ENCODE measurements around the gene CUX1. TPM values are rescaled to one million over a fixed set of nuclear protein-coding genes. Genes with fewer than 3 reads are reported as not detected.
A peak's percentile ranks its signal among the peaks of the same experiment; 100 is the strongest.

CUX1 gene
- total RNA-seq, 4 donors from 2014 or later, result 64.1 to 142 (median 111) TPM

DNA sequence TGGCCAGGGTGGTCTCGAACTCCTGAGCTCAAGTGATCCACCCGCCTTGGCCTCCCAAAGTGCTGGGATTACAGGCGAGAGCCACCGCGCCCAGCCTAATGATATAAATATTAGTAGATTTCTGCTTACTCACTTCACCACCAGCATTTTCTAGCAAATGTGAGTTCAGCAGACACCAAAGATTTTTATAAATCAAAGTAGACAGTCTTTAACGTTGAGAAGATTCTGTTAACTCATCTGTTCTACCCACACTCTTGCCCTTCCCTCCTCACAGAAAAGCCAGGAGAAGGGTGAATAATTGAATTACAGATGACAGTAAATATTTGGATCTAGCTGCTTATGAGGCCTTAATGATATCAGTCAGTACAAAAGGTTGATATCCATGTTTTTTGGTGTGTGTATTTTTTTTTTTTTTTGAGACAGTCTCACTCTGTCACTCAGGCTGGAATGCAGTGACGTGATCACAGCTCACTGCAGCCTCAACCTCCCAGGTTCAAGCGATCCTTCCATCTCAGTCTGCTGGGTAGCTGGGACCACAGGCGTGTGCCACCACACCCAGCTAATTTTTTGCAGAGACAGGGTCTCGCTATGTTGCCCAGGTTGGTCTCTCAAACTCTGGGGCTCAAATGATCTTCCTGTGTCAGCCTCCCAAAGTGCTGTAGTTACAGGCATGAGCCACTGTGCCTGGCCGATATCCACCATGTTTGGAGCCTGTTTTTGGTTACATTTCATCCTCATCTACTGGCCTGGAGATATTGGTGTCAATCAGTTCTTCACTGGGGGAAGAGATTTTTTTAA is 120.5 kb downstream of the CUX1 start:
- no peak overlapping the region for H3K27ac ChIP-seq

DNA sequence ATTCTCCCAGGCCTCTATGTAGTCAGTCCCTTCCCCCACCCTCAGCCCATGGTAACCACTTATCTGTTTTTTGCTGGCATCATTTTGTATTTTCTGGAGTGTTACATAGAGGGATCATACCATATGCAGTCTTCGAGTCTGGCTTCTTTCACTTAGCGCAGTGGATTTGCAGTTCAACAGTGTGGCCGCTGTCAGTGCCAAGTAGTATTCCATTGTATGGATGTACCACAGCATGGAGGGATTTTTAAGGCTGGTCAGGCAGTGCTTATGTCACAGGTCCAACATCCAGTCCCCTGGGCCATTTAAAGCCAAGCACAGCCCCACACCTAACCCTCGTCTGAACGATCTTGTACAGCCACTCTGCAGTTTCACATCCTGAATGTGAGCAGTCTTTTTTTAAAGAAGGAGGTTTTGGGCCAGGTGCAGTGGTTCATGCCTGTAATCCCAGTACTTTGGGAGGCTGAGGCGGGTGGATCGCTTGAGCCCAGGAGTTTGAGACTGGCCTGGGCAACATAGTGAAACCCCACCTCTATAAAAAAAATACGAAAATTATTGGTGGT is 121.8 kb downstream of the CUX1 start:
- H3K4me3 ChIP-seq, result no peak overlapping the region
- H3K4me1 ChIP-seq, result peaks cover 3 to 63% (median 6%) of the 10 kb centered on the region in 4 donors
- no peaks in the 10 kb centered on the region for H3K36me3 ChIP-seq
- H3K27ac ChIP-seq, result no peak overlapping the region
- peak in 1 of 3 donors; percentile 5 for DNase-seq
- H3K9me3 ChIP-seq, result no peaks in the 10 kb centered on the region
- no peaks in the 10 kb centered on the region for H3K27me3 ChIP-seq
- TF ChIP-seq, protein P1, sequence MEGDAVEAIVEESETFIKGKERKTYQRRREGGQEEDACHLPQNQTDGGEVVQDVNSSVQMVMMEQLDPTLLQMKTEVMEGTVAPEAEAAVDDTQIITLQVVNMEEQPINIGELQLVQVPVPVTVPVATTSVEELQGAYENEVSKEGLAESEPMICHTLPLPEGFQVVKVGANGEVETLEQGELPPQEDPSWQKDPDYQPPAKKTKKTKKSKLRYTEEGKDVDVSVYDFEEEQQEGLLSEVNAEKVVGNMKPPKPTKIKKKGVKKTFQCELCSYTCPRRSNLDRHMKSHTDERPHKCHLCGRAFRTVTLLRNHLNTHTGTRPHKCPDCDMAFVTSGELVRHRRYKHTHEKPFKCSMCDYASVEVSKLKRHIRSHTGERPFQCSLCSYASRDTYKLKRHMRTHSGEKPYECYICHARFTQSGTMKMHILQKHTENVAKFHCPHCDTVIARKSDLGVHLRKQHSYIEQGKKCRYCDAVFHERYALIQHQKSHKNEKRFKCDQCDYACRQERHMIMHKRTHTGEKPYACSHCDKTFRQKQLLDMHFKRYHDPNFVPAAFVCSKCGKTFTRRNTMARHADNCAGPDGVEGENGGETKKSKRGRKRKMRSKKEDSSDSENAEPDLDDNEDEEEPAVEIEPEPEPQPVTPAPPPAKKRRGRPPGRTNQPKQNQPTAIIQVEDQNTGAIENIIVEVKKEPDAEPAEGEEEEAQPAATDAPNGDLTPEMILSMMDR (IDR thresholded peaks at IDR 0.05), result no peak
- no peak for TF ChIP-seq POLR2A (IDR thresholded peaks at IDR 0.05)

More for the DNA sequence above, 120.5 kb downstream of the CUX1 start:
- H3K27me3 ChIP-seq, result no peaks in the 10 kb centered on the region
- DNase-seq, result no peak
- H3K36me3 ChIP-seq, result no peaks in the 10 kb centered on the region
- H3K9me3 ChIP-seq, result no peaks in the 10 kb centered on the region
- no peak overlapping the region for H3K4me3 ChIP-seq
- peaks cover 3 to 63% (median 6%) of the 10 kb centered on the region in 4 donors for H3K4me1 ChIP-seq
- TF ChIP-seq POLR2A (IDR thresholded peaks at IDR 0.05), result no peak
- TF ChIP-seq, protein P1 (IDR thresholded peaks at IDR 0.05), result no peak

DNA sequence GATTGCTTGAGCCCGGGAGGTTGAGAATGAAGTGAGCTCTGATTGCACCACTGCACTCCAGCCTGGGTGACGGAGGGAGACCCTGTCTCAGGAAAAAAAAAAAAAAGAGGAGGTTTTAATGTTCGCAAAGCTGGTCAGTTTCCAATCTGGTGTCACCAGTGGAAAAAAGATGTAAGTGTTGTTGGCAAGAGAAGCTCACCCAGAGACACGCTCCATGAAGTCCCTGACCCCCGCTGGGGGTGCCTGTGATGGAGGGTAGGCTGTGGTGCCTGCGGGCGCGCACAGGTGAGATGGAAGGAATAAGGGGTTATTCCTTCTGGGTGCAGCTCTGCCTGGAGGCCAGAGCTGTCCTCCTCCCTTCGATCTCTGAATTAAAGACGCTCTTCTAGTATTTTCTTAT is 122.7 kb downstream of the CUX1 start:
- no peak overlapping the region for H3K4me3 ChIP-seq
- H3K27ac ChIP-seq, result no peak overlapping the region
- DNase-seq, result peak in 1 of 3 donors; percentile 24
- TF ChIP-seq, protein P1 (IDR thresholded peaks at IDR 0.05), result no peak
- no peak for TF ChIP-seq POLR2A (IDR thresholded peaks at IDR 0.05)
- no peaks in the 10 kb centered on the region for H3K9me3 ChIP-seq
- H3K27me3 ChIP-seq, result no peaks in the 10 kb centered on the region
- peaks cover 3 to 54% (median 6%) of the 10 kb centered on the region in 4 donors for H3K4me1 ChIP-seq
- no peaks in the 10 kb centered on the region for H3K36me3 ChIP-seq

DNA sequence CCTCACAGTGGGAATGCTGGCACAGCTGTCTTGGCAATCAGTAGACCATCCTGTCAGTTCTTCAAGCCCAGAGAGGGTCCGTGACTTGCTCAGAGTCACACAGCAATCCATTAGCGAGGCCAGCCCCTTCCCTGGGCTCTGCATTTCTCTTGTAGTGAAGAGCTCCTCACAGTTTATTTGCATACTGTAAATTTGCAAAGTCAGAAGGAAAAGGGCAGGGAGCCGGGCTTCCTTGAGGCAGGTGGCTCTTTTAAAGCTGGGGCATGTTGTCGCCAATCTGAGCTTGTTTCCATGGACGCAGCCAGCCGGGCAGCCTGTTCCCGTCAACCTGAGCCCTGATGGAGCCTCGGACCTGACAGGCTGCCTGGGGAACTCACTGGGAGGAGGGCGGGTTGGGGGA is 123.4 kb downstream of the CUX1 start:
- Histone ChIP-seq H3K4me3 (no peak overlapping the region), H3K36me3 (no peaks in the 10 kb centered on the region), H3K9me3 (no peaks in the 10 kb centered on the region), H3K27me3 (no peaks in the 10 kb centered on the region), H3K4me1 (peaks cover under 1 to 47% (median 6%) of the 10 kb centered on the region in 4 donors), H3K27ac (peak overlapping the region in 1 of 4 donors; percentile 40)
- peak in 1 of 3 donors; percentile 51 for DNase-seq
- TF ChIP-seq, protein P1 (IDR thresholded peaks at IDR 0.05), result no peak
- TF ChIP-seq POLR2A (IDR thresholded peaks at IDR 0.05), result no peak

DNA sequence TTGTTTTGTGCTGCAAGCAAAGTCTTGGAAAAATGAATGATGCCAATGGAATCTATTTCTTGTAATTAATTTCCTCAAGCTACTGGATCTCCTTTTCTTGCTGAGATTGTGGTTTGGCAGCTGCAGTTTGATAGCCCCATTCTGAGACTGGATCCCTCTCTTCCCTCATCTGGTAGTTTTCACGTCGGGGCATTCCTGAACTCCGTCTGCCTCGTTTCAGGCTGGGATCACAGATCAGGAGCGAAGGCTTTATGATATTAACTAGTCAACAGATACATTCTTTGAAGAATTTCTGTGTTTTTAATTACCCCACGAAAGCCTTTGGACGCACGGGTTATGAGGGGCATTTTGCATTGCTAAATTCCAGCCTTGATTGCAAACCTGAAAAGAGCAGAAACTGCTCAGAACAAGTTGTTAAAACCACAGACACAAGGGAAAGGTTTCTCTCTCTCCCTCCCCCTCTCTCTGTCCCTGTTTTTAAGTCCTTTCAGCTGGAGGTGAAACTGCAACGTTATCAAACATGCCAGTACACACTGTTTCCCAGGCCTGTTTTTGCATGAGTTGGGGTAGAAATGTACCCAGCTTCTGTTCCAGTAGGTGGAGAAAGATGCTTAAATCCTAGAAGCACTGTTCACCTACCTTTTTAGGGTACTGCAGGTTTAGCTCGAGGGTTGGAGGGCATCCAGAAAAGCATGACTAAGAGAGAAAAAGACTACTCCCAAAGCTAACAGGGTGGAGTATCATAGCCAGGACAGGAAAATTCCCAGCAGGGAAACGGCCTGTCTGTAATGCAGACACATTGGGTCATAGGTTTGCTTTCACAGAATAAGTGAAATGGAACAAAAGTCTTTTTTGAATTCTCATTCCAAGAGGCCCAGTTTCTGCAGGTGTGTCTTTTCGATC is 124.3 kb downstream of the CUX1 start:
- peak in 1 of 3 donors; percentile 14 for DNase-seq
- Histone ChIP-seq H3K36me3 (no peaks in the 10 kb centered on the region), H3K4me1 (peaks cover 0 to 38% (median 0%) of the 10 kb centered on the region in 4 donors), H3K9me3 (no peaks in the 10 kb centered on the region), H3K4me3 (no peak overlapping the region), H3K27me3 (no peaks in the 10 kb centered on the region), H3K27ac (peak overlapping the region in 2 of 4 donors; percentile 10 to 40)
- TF ChIP-seq, protein P1 (IDR thresholded peaks at IDR 0.05), result no peak
- TF ChIP-seq POLR2A (IDR thresholded peaks at IDR 0.05), result no peak
